Measurements from ENCODE around the gene TESK1. TPM values are rescaled to one million over a fixed set of nuclear protein-coding genes. Genes with fewer than 3 reads are reported as not detected.

Gene TESK1, protein sequence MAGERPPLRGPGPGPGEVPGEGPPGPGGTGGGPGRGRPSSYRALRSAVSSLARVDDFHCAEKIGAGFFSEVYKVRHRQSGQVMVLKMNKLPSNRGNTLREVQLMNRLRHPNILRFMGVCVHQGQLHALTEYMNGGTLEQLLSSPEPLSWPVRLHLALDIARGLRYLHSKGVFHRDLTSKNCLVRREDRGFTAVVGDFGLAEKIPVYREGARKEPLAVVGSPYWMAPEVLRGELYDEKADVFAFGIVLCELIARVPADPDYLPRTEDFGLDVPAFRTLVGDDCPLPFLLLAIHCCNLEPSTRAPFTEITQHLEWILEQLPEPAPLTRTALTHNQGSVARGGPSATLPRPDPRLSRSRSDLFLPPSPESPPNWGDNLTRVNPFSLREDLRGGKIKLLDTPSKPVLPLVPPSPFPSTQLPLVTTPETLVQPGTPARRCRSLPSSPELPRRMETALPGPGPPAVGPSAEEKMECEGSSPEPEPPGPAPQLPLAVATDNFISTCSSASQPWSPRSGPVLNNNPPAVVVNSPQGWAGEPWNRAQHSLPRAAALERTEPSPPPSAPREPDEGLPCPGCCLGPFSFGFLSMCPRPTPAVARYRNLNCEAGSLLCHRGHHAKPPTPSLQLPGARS
- 6.0 and 11.9 TPM in 2 replicates for total RNA-seq (2014; rRNA removed; shearing (Covaris generic))

DNA sequence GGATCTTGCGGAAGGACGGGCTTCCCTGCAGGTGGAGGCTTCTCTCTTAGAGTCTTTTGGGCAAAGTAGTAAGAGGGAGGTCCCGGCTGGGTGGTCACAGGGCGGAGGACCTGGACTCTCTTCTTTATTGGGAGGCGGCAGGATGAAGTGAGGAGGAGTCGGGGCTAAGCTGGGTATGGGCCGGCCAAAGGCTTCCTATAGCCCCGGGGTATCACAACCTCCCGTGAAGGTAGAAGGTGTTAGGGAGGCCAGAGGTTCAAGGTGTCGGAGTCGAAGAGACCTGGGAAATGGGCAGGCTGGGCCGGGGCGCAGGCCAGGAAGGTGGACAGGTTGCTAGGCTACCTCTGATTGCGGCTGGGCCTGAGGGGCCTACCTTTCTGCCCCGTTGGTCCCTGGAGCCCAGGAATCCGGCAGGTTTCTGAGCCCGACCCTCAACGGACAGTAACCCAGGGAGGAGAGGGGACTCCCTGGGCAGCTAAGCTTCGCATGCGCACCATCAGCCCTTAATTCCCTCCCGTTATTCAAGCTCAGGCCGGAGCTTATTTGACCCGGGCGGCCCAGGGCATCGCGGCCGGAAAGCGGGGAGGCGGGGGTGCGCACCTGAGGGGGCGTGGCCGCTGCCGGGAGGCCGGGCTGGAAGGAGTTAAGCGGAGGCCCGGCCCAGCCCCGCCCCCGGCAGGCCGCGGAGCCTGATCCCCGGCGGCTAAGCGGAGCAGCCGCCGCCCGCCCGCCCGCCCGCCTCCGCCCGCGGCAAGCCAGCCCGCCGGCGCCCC, at the start of gene TESK1:
TSS of gene TESK1 (plus strand) at position 685 of the 773 bp plus-strand sequence. CDS start 358 bp downstream, outside the sequence.
- H3K27me3 ChIP-seq (ENCODE audit: control insufficient read depth, insufficient read depth, low read length), result no peaks in the 10 kb centered on the region; the same call in 1 of the 2 replicates
- DNase-seq, result peak; percentile 99
- peaks cover 10% of the 10 kb centered on the region for H3K36me3 ChIP-seq (replicated peaks; ENCODE audit: control insufficient read depth, insufficient read depth, low read length)
- H3K4me3 ChIP-seq (ENCODE audit: insufficient read depth, low read depth, low read length), result peak within 1 kb of the TSS; percentile 78

DNA sequence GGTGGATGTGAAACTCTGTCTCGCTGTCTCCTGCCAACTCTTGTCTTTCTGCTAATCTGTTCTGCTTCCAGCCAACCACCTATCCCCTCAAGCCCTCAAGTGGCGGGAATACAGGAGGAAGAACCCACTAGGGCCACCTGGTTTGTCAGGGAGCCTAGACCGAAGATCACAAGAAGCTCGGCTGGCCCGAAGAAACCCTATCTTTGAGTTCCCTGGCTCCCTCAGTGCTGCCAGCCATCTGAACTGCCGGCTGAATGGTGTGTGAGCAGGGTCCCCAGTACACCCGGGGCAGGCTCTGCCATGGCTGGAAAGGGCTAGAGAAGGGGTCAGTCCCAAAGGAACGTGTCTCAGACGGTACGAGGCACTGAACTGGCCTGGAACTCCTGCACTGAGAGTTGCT, 49.2 kb upstream of the TESK1 start:
- Histone ChIP-seq H3K4me3 (ENCODE audit: insufficient read depth, low read depth, low read length) (no peak overlapping the region), H3K27me3 (ENCODE audit: control insufficient read depth, insufficient read depth, low read length) (no peaks in the 10 kb centered on the region), H3K36me3 (replicated peaks; ENCODE audit: control insufficient read depth, insufficient read depth, low read length) (peaks cover 8% of the 10 kb centered on the region)
- DNase-seq, result no peak

DNA sequence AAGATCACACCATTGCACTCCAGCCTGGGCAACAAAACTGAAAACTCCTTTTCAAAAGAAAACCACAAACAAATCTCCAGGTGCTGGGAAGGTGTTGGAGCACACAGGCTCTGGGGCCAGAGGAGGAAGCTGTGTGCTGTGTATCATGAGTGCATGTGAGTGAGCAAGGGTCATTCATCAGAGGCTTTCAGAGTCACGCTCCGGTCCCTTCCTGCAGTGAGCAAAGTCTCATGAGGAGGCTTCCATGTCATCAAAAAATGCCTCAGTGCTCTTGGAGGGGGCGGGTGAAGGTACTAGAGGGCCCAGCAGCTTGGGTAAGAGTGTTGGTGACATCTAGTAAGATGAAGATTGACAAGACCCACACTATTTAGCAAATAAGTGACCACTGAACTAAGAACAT, 48.3 kb upstream of the TESK1 start:
- no peak for DNase-seq
- Histone ChIP-seq H3K36me3 (replicated peaks; ENCODE audit: control insufficient read depth, insufficient read depth, low read length) (peaks cover 8% of the 10 kb centered on the region), H3K4me3 (ENCODE audit: insufficient read depth, low read depth, low read length) (no peak overlapping the region), H3K27me3 (ENCODE audit: control insufficient read depth, insufficient read depth, low read length) (no peaks in the 10 kb centered on the region)

DNA sequence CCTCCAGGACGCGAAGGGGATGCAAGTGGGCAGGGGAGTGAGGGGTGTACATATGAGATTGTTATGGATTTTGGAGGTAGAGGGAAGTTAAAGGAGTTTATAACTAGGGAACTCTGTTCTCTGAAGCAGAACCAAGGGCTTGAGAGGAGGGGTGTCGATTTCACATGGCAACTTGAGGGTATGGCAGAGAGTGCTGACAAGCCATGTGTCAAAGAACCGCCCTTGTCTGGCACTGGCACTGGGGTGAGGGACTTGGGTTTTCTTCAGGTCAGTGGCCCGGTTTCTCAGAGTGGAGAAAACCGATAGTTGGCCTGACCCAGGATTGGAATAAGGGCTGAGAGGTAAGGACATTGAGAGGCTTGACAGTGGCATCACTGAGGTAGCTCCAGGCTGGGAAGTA, 47.7 kb upstream of the TESK1 start:
- no peak for DNase-seq
- H3K36me3 ChIP-seq (replicated peaks; ENCODE audit: control insufficient read depth, insufficient read depth, low read length), result peaks cover 8% of the 10 kb centered on the region
- H3K27me3 ChIP-seq (ENCODE audit: control insufficient read depth, insufficient read depth, low read length), result no peaks in the 10 kb centered on the region
- no peak overlapping the region for H3K4me3 ChIP-seq (ENCODE audit: insufficient read depth, low read depth, low read length)

DNA sequence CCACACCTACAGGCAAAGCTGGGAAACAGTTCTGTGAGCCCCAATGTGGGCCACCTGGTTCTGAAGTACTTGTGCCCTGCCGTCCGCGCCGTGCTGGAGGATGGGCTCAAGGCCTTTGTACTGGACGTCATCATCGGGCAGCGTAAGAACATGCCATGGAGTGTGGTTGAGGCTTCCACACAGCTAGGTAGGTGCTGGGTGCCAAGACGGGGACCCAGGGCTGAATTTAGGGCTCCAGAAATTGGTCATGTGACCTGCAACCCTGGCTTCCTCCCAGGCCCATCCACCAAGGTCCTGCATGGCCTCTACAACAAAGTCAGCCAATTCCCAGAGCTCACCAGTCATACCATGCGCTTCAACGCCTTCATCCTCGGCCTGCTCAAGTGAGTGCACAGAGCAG, 46.9 kb upstream of the TESK1 start:
- no peak overlapping the region for H3K4me3 ChIP-seq (ENCODE audit: insufficient read depth, low read depth, low read length)
- DNase-seq, result no peak
- H3K36me3 ChIP-seq (replicated peaks; ENCODE audit: control insufficient read depth, insufficient read depth, low read length), result peaks cover 8% of the 10 kb centered on the region
- H3K27me3 ChIP-seq (ENCODE audit: control insufficient read depth, insufficient read depth, low read length), result no peaks in the 10 kb centered on the region

DNA sequence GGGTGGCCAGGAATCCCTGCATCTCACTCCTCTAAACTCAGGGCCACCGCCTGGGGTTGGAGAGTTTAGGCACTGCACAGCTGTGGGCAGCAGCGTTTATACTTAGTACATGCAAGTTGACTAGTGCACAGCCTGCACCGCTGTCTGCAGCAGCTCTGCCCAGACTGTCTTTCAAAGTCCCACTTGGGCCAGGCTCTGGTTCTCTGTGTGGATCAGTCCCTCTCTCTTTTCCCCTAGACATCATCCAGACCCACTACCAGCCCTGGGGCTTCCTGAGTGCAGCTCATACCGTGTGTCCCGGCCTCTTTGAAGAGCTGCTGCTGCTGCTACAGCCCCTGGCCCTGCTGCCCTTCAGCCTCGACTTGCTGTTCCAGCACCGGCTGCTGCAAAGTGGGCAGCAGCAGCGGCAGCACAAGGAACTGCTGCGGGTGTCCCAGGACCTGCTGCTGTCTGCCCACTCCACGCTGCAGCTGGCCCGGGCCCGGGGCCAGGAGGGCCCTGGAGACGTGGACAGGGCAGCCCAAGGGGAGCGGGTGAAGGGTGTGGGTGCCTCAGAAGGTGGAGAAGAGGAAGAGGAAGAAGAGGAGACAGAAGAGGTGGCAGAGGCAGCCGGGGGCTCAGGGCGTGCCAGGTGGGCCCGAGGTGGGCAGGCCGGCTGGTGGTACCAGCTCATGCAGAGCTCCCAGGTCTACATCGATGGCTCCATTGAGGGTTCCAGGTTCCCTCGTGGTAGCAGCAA, 45.1 kb upstream of the TESK1 start:
- H3K27me3 ChIP-seq (ENCODE audit: control insufficient read depth, insufficient read depth, low read length), result no peaks in the 10 kb centered on the region
- DNase-seq, result no peak
- H3K4me3 ChIP-seq (ENCODE audit: insufficient read depth, low read depth, low read length), result no peak overlapping the region
- peaks cover 8% of the 10 kb centered on the region for H3K36me3 ChIP-seq (replicated peaks; ENCODE audit: control insufficient read depth, insufficient read depth, low read length)

DNA sequence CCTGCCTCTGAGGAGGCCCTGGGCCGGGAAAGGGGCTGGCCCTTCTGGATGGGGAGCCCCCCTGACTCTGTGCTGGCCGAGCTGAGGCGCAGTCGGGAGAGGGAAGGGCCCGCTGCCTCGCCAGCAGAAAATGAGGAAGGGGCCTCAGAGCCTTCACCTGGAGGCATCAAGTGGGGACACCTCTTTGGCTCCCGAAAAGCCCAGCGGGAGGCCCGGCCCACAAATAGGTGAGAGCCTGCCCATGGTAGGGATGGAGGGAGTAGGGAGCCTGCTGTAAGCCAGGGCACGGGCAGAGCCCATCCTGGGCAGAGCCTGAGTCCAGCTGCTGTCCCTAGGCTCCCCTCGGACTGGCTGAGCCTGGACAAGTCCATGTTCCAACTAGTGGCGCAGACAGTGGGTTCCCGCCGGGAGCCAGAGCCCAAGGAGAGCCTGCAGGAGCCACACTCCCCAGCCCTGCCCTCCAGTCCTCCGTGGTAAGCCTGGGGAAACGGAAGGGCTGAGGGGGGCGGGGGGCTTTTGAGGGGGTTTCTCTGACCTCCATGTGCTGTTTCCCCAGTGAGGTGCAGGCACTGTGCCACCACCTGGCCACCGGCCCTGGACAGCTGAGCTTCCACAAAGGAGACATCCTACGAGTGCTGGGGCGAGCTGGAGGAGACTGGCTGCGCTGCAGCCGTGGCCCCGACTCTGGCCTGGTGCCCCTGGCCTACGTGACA, 44.3 kb upstream of the TESK1 start:
- DNase-seq, result no peak
- H3K27me3 ChIP-seq (ENCODE audit: control insufficient read depth, insufficient read depth, low read length), result no peaks in the 10 kb centered on the region

DNA sequence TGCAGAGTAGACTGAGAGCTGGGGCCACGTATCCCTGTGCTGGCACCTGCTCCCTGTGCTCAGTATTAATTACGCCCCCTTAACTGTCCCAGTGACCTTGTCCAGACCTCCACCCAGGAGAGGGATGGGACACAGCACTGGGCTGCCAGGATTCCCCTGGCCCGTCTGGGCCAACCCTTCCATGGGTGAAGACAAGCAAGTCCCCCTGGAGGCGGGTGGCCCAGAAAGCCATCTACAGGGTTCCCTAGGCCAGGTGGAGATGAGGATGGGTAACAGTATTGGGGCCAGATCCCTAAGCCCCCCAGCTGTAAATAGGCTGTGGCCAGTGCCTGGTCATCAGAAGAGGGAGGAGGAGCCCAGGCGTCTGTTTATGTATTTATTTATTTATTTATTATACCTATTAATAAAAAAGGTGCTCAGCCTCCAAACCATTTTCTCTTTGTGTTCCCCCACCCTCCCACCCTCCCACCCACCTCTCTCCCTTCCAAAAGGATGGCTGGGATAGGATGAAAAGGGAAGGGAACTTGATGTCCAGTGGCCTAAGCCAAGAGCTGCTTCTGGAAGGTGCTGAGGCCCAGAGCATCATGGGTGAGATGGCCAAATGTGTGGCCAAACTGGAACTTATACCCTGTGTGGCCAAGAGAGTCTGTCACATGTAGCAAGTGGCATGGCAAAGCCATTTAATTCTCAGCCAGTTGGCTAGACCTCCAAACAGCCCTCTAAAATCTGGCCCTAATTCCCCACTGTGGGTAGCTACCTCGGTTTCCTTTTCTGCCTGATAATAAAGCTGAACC, 43.4 kb upstream of the TESK1 start:
- DNase-seq, result no peak
- H3K36me3 ChIP-seq (replicated peaks; ENCODE audit: control insufficient read depth, insufficient read depth, low read length), result peaks cover 5% of the 10 kb centered on the region
- no peak overlapping the region for H3K4me3 ChIP-seq (ENCODE audit: insufficient read depth, low read depth, low read length)
- no peaks in the 10 kb centered on the region for H3K27me3 ChIP-seq (ENCODE audit: control insufficient read depth, insufficient read depth, low read length)

More for the DNA sequence above, 44.3 kb upstream of the TESK1 start:
- peaks cover 8% of the 10 kb centered on the region for H3K36me3 ChIP-seq (replicated peaks; ENCODE audit: control insufficient read depth, insufficient read depth, low read length)
- no peak overlapping the region for H3K4me3 ChIP-seq (ENCODE audit: insufficient read depth, low read depth, low read length)

DNA sequence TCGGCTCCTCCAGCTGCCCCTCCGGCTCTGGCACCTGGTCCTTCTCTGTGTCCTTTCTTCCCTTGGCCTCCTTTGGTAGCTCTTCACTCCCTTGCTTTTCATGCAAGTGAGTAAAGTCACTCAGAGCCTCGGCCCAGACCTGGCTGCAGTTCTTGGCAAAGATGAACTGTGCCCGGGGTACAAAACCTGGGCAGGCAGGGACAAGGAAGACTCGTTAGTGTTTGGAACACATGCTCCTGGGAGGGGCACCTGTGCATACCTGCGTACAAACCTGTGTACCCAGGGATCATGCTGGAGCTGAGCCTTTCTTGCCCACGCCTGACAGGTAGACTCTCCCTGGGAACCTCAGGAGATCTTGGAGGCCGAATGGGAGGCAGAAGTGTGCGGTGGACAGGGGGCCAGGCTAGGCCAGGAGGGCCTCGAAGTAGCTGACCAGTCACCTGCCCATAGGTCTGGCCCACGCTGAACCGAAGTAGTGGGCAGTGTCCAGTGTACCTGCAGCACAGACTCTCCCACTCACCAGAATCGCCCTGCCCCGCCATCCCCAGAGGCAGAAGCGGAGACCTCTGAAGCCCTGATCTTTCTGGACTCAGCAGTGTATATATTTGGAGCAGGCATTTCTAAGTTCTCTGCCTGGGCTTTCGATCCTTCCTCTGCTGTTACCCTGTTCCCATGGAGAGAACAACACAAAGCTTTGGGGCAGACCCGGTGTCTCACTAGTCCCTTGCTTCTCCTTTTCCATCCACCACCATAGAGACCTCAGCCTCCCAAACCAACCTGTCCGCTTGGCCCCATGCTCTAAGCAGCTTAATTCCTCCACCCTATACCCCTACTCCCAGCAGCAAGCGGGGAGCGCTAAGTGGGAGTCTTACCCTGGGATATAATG, 41.9 kb upstream of the TESK1 start:
- H3K36me3 ChIP-seq (replicated peaks; ENCODE audit: control insufficient read depth, insufficient read depth, low read length), result peaks cover 5% of the 10 kb centered on the region
- no peak overlapping the region for H3K4me3 ChIP-seq (ENCODE audit: insufficient read depth, low read depth, low read length)
- no peaks in the 10 kb centered on the region for H3K27me3 ChIP-seq (ENCODE audit: control insufficient read depth, insufficient read depth, low read length)
- DNase-seq, result no peak

DNA sequence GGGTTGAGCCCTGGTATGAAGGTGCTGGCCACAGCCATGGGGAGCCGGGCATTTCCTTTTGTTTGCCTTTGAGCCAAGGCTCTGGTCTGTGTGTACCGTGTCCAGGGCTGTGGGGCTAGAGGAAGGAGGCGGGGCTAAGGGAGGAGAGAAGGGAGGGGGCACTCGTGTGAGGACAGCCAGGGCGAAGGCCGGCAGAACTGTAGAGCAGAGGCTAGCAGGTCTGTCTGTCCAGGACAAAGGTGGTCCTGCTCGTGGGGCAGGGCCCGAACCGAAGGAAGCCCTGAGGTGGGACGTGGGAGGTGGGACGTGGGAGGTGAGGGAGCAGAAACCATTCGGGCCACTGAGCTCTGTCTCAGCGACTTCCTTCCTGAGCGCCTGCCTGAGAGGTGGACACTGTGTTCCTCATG, 41.3 kb upstream of the TESK1 start:
- peaks cover 3% of the 10 kb centered on the region for H3K36me3 ChIP-seq (replicated peaks; ENCODE audit: control insufficient read depth, insufficient read depth, low read length)
- H3K27me3 ChIP-seq (ENCODE audit: control insufficient read depth, insufficient read depth, low read length), result no peaks in the 10 kb centered on the region
- peak; percentile 80 for DNase-seq
- H3K4me3 ChIP-seq (ENCODE audit: insufficient read depth, low read depth, low read length), result no peak overlapping the region

DNA sequence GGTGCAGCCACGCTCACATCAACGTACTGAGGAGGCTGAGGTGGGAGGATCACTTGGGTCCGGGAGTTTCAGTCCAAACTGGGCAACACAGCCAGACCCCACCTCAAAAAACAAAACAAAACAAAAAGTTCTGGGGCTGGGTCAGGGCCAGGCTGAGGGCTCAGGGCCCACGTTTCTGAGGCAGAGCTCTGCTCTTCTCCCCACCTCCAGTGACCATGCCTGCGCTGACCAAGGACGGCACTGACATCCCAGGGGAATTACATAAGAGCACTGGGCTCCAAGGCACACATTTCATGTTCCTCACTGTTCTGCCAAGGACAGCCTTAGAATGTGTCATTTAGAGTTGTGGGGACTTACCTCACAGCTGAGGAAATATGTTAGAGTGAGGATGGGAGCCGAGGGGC, 40.4 kb upstream of the TESK1 start:
- H3K36me3 ChIP-seq (replicated peaks; ENCODE audit: control insufficient read depth, insufficient read depth, low read length), result peaks cover under 1% of the 10 kb centered on the region; the same call in 1 of the 2 replicates

DNA sequence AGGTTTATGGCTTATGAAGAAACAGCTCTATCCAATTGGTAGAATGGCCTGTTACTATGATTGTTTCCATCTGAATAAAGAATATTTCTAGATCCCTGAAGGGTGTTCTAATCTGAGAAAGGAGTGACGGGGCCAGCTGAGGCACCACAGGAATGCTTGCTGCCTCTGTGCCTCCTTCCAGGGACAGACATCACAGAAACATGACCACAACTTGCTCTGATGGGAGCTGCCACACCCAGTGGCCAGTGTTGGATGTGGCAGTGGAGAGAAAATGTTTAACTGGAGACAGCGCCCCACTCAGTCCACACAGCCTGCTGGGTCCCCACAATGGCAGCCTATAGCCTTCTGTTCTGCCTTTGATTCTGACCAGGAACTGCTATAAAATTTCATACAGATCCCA, 38.6 kb upstream of the TESK1 start:
- Histone ChIP-seq H3K27me3 (ENCODE audit: control insufficient read depth, insufficient read depth, low read length) (no peaks in the 10 kb centered on the region), H3K4me3 (ENCODE audit: insufficient read depth, low read depth, low read length) (no peak overlapping the region), H3K36me3 (replicated peaks; ENCODE audit: control insufficient read depth, insufficient read depth, low read length) (no peaks in the 10 kb centered on the region)
- peak; percentile 27 for DNase-seq

More for the DNA sequence above, 40.4 kb upstream of the TESK1 start:
- DNase-seq, result no peak
- H3K4me3 ChIP-seq (ENCODE audit: insufficient read depth, low read depth, low read length), result no peak overlapping the region
- no peaks in the 10 kb centered on the region for H3K27me3 ChIP-seq (ENCODE audit: control insufficient read depth, insufficient read depth, low read length)

All from H7 (cell line).